ENCODE measurements around the gene DPP6.
"Not testable (repeated sequence)": the region's sequence is repeated elsewhere in the genome, so short reads cannot be mapped to it uniquely, and the experiment has no call there.

- TF ChIP-seq, protein P1, sequence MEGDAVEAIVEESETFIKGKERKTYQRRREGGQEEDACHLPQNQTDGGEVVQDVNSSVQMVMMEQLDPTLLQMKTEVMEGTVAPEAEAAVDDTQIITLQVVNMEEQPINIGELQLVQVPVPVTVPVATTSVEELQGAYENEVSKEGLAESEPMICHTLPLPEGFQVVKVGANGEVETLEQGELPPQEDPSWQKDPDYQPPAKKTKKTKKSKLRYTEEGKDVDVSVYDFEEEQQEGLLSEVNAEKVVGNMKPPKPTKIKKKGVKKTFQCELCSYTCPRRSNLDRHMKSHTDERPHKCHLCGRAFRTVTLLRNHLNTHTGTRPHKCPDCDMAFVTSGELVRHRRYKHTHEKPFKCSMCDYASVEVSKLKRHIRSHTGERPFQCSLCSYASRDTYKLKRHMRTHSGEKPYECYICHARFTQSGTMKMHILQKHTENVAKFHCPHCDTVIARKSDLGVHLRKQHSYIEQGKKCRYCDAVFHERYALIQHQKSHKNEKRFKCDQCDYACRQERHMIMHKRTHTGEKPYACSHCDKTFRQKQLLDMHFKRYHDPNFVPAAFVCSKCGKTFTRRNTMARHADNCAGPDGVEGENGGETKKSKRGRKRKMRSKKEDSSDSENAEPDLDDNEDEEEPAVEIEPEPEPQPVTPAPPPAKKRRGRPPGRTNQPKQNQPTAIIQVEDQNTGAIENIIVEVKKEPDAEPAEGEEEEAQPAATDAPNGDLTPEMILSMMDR (IDR thresholded peaks at IDR 0.05), result not testable (repeated sequence)
- TF ChIP-seq POLR2AphosphoS5 (IDR thresholded peaks at IDR 0.05), result not testable (repeated sequence)
These were observed 8.4 kb downstream of the DPP6 start for GRCh38 chr7:154060551-154060950.
